Mesothelial cell of epicardium (in vitro differentiated cells): ENCODE results near the gene ALK. TPM values are rescaled to one million over a fixed set of nuclear protein-coding genes. Genes with fewer than 3 reads are reported as not detected.

ENCODE experiments used
- DNase-seq, 2 experiments: peaks; one replicate each; pipeline ENCODE4 v3.0.0; 2021; ENCODE audit warnings: low spot score in 2 of 2; ENCODE audit not compliant: unreplicated experiment in 2 of 2
- H3K27ac Mint-ChIP-seq: 2 replicates; pipeline ENCODE4 v1.8.0; 2021; ENCODE audit warnings: mixed read lengths
- H3K27me3 Mint-ChIP-seq: 2 replicates; pipeline ENCODE4 v1.8.0; 2021; ENCODE audit warnings: low read depth, mixed read lengths
- H3K36me3 Mint-ChIP-seq: 2 replicates; pipeline ENCODE4 v1.8.0; 2021; ENCODE audit warnings: mixed read lengths
- H3K4me1 Mint-ChIP-seq: 2 replicates; pipeline ENCODE4 v1.8.0; 2021; ENCODE audit warnings: mixed read lengths
- H3K4me3 Mint-ChIP-seq: 2 replicates; pipeline ENCODE4 v1.8.0; 2021; ENCODE audit warnings: mild to moderate bottlenecking, moderate library complexity, mixed read lengths
- H3K9me3 Mint-ChIP-seq: 2 replicates; pipeline ENCODE4 v1.8.0; 2021; ENCODE audit warnings: mixed read lengths
- CTCF ChIP-seq: fragments of 200-600 bp; sonication (generic); IDR thresholded peaks from one replicate; pipeline ENCODE4 v1.5.0; 2021; ENCODE audit warnings: antibody characterized with exemption; ENCODE audit not compliant: unreplicated experiment
- total RNA-seq: library from RNA; stranded (reverse); gene quantifications from 3 replicates; pipeline ENCODE4 v1.2.1, GENCODE V29; 2021

The ALK gene
- total RNA-seq, 1 donor from 2014 or later: 0.13 TPM

DNA sequence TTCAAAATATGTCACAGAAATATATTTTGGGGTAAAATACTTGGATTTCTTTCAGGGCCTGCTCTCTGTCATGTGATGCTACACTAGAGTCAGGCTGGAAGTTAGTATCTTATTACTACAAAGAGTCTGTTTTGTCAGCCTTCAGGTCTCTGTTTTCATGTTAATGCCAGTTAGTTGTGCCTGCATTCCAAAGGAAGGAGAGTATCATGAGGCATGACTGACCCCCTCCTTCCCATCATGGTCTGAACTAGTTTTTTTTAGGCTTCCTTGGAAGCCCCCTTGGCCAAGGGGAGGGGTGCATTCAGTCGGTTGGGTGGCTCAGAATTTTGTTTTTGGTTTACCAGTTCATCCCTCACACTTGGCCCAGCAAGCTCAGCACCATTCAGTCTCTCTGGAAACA, 318.0 kb downstream of the ALK start:
- no peak overlapping the region for H3K27ac Mint-ChIP-seq
- peaks cover 10% of the 10 kb centered on the region for H3K9me3 Mint-ChIP-seq
- TF ChIP-seq CTCF: no peak
- H3K4me3 Mint-ChIP-seq: no peak overlapping the region
- H3K36me3 Mint-ChIP-seq: no peaks in the 10 kb centered on the region
- no peak for DNase-seq
- no peaks in the 10 kb centered on the region for H3K27me3 Mint-ChIP-seq
- peaks cover 4% of the 10 kb centered on the region for H3K4me1 Mint-ChIP-seq

DNA sequence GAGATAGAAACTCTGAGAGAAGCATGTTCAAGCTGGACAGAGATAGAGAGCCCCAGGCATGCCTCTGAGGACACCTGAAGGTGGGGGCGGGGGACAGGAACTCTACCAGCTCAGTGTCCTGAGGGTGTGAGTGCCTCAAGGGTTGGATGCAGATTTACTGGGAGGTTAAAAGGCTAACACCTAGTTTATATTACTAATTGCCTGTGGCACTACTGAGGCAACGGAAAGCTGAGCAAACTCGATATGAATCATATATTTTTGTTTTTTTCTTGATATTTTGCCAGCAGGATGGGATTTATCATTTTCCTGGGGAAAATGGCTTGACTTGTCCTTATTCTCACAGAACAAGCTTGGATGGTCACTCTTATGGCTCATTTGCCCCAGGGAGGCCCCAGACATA, 319.5 kb downstream of the ALK start:
- Mint-ChIP-seq H3K9me3 (peaks cover 10% of the 10 kb centered on the region), H3K27me3 (no peaks in the 10 kb centered on the region), H3K4me1 (peaks cover 14% of the 10 kb centered on the region), H3K36me3 (no peaks in the 10 kb centered on the region), H3K27ac (no peak overlapping the region), H3K4me3 (no peak overlapping the region)
- no peak for TF ChIP-seq CTCF
- no peak for DNase-seq

DNA sequence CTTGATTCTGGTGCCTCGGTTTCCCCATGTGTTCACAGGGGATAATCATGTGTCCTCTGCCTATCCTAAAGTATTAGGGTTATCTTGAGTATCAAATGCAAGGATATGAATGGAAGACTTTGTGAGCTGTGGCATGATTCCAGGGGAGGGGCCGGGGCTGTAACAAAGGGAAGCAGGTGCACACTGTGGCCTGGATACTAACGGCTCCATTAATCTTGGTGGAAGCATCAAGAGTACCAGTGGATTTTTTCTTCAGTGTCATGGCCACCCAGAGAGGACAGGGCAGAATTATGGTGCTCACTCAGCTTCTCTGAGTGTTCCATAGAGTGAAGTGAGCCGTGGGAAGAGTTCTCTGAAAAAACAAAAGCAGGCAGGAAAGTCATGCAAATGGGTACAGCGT, 320.1 kb downstream of the ALK start:
- no peak for TF ChIP-seq CTCF
- DNase-seq: no peak
- H3K4me3 Mint-ChIP-seq: no peak overlapping the region
- no peak overlapping the region for H3K27ac Mint-ChIP-seq
- H3K9me3 Mint-ChIP-seq: peaks cover 10% of the 10 kb centered on the region
- H3K4me1 Mint-ChIP-seq: peaks cover 18% of the 10 kb centered on the region
- no peaks in the 10 kb centered on the region for H3K27me3 Mint-ChIP-seq
- H3K36me3 Mint-ChIP-seq: no peaks in the 10 kb centered on the region

GRCh38 chr2:29599946-29600345, 321.4 kb downstream of the ALK start:
- Mint-ChIP-seq H3K36me3 (no peaks in the 10 kb centered on the region), H3K27me3 (no peaks in the 10 kb centered on the region)

GRCh38 chr2:29598978-29599377, 322.4 kb downstream of the ALK start:
- H3K27me3 Mint-ChIP-seq: no peaks in the 10 kb centered on the region
- H3K36me3 Mint-ChIP-seq: no peaks in the 10 kb centered on the region
- TF ChIP-seq CTCF: no peak
- DNase-seq: no peak
- no peak overlapping the region for H3K4me3 Mint-ChIP-seq
- peaks cover 20% of the 10 kb centered on the region for H3K4me1 Mint-ChIP-seq
- peaks cover 10% of the 10 kb centered on the region for H3K9me3 Mint-ChIP-seq
- no peak overlapping the region for H3K27ac Mint-ChIP-seq

More at GRCh38 chr2:29599946-29600345, 321.4 kb downstream of the ALK start:
- H3K27ac Mint-ChIP-seq: no peak overlapping the region
- peaks cover 10% of the 10 kb centered on the region for H3K9me3 Mint-ChIP-seq
- H3K4me3 Mint-ChIP-seq: no peak overlapping the region
- no peak for DNase-seq
- TF ChIP-seq CTCF: no peak
- H3K4me1 Mint-ChIP-seq: peaks cover 20% of the 10 kb centered on the region

DNA sequence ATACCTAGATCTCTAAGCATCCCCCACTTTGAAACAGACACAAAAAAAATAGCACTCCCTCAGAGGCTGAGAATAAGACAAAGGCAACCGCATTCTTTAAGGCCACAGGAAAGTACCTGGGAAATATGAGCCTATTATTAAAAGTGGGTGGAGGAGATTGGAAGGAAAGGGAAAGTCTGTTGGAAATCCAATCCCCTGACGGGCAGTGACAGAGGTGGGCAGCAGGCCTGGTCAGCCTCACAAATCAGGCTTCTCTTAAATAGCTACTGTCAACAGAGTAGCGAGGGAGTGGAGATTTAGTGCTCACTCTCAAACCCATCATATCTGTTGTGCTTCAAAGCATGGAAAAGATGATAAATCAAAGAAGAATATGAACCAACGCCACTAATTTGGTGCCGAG, 324.4 kb downstream of the ALK start:
- no peak for TF ChIP-seq CTCF
- peaks cover 10% of the 10 kb centered on the region for H3K9me3 Mint-ChIP-seq
- no peaks in the 10 kb centered on the region for H3K36me3 Mint-ChIP-seq
- no peaks in the 10 kb centered on the region for H3K27me3 Mint-ChIP-seq
- H3K4me1 Mint-ChIP-seq: peaks cover 20% of the 10 kb centered on the region
- no peak overlapping the region for H3K4me3 Mint-ChIP-seq
- peak overlapping the region; percentile 35 for H3K27ac Mint-ChIP-seq
- no peak for DNase-seq
